GM23338 (cell line): ENCODE data around the gene EHD2. TPM values are rescaled to one million over a fixed set of nuclear protein-coding genes. Genes with fewer than 3 reads are reported as not detected.

Source experiments
- ATAC-seq: fragments of 200-7000 bp; cut with Tn5 transposase; 3 replicates; pipeline ENCODE4 v1.9.1; 2020
- DNase-seq: peaks from one replicate; pipeline ENCODE4 v3.0.0-alpha.2; 2015; ENCODE audit warnings: low spot score
- H2AFZ ChIP-seq: fragments of 200-600 bp; sonication (generic); 2 replicates; pipeline ENCODE4 v1.8.0; 2016; ENCODE audit warnings: antibody characterized with exemption, mild to moderate bottlenecking, moderate library complexity
- H3F3A ChIP-seq: fragments of 200-600 bp; sonication (generic); replicated peaks from 2 replicates; pipeline ENCODE4 v1.8.0; 2017; ENCODE audit warnings: antibody characterized with exemption, mixed run types, low read depth
- H3K27ac ChIP-seq: fragments of 200-600 bp; sonication (generic); 2 replicates; pipeline ENCODE4 v1.6.1; 2016; ENCODE audit warnings: low read depth
- H3K27me3 ChIP-seq: fragments of 200-600 bp; sonication (generic); 2 replicates; pipeline ENCODE4 v1.8.0; 2016; ENCODE audit warnings: mild to moderate bottlenecking, mixed run types, moderate library complexity; ENCODE audit not compliant: insufficient read depth
- H3K36me3 ChIP-seq: fragments of 200-600 bp; sonication (generic); 2 replicates; pipeline ENCODE4 v1.8.0; 2016; ENCODE audit warnings: mild to moderate bottlenecking; ENCODE audit not compliant: insufficient read depth
- H3K4me1 ChIP-seq: fragments of 200-600 bp; sonication (generic); 2 replicates; pipeline ENCODE4 v1.8.0; 2016; ENCODE audit warnings: mild to moderate bottlenecking, moderate library complexity; ENCODE audit not compliant: insufficient read depth
- H3K4me2 ChIP-seq: fragments of 200-600 bp; sonication (generic); 2 replicates; pipeline ENCODE4 v1.7.1; 2017; ENCODE audit warnings: mixed run types
- H3K4me3 ChIP-seq: fragments of 200-600 bp; sonication (generic); 2 replicates; pipeline ENCODE4 v1.6.1; 2016; ENCODE audit warnings: mixed run types
- H3K79me2 ChIP-seq: fragments of 200-600 bp; sonication (generic); replicated peaks from 2 replicates; pipeline ENCODE4 v1.8.0; 2017; ENCODE audit warnings: mild to moderate bottlenecking; ENCODE audit not compliant: insufficient read depth
- H3K9me2 ChIP-seq: fragments of 200-600 bp; sonication (generic); 2 replicates; pipeline ENCODE4 v1.8.0; 2017; ENCODE audit not compliant: insufficient read depth
- H4K20me1 ChIP-seq: fragments of 200-600 bp; sonication (generic); replicated peaks from 2 replicates; pipeline ENCODE4 v1.8.0; 2017; ENCODE audit warnings: mild to moderate bottlenecking; ENCODE audit not compliant: insufficient read depth
- H3K27ac Mint-ChIP-seq: 2 replicates; pipeline ENCODE4 v1.8.0; 2020; ENCODE audit warnings: inconsistent platforms, mild to moderate bottlenecking, moderate library complexity, mixed read lengths
- H3K27me3 Mint-ChIP-seq: 3 replicates; pipeline ENCODE4 v1.8.0; 2022; ENCODE audit warnings: low read depth, mild to moderate bottlenecking, moderate library complexity, mixed read lengths, inconsistent platforms; ENCODE audit not compliant: insufficient read depth, poor library complexity
- H3K36me3 Mint-ChIP-seq: 3 replicates; pipeline ENCODE4 v1.8.0; 2021; ENCODE audit warnings: low read depth, mild to moderate bottlenecking, inconsistent platforms, moderate library complexity, mixed read lengths
- H3K4me1 Mint-ChIP-seq: 3 replicates; pipeline ENCODE4 v1.8.0; 2020; ENCODE audit warnings: mild to moderate bottlenecking, inconsistent platforms, mixed read lengths
- H3K4me3 Mint-ChIP-seq: 3 replicates; pipeline ENCODE4 v1.8.0; 2021; ENCODE audit warnings: moderate library complexity, mild to moderate bottlenecking, inconsistent platforms, mixed read lengths
- H3K9me3 Mint-ChIP-seq: 3 replicates; pipeline ENCODE4 v1.8.0; 2020; ENCODE audit warnings: moderate library complexity, mild to moderate bottlenecking, inconsistent platforms, mixed read lengths
- CREB1 ChIP-seq: fragments of 250-450 bp; sonication (Bioruptor Pico); IDR thresholded peaks from 2 replicates; pipeline ENCODE4 v1.5.0; 2020; ENCODE audit warnings: low read depth, mild to moderate bottlenecking, moderate library complexity
- CTCF ChIP-seq, 2 experiments: fragments of 200-600 bp in 1 of 2; sonication (generic) in 1 of 2; conservative IDR thresholded peaks; 2 replicates each; pipeline versions ENCODE4 v1.5.1 to v1.6.1; 2016 to 2017; ENCODE audit warnings: antibody characterized with exemption in 2 of 2, low read depth in 2 of 2, mild to moderate bottlenecking in 2 of 2, moderate library complexity in 1 of 2
- ETS1 ChIP-seq: IDR thresholded peaks from 2 replicates; pipeline ENCODE4 v1.6.1; 2016; ENCODE audit warnings: antibody characterized with exemption
- EZH2 ChIP-seq: fragments of 200-600 bp; sonication (generic); IDR thresholded peaks from one replicate; pipeline ENCODE4 v1.8.0; 2017; ENCODE audit warnings: antibody characterized with exemption, mild to moderate bottlenecking, low read depth; ENCODE audit not compliant: unreplicated experiment
- EZH2phosphoT487 ChIP-seq: fragments of 200-600 bp; sonication (generic); IDR thresholded peaks from one replicate; pipeline ENCODE4 v1.8.1; 2018; ENCODE audit warnings: antibody characterized with exemption; ENCODE audit not compliant: unreplicated experiment
- JUNB ChIP-seq: IDR thresholded peaks from one replicate; pipeline ENCODE4 v1.6.1; 2016; ENCODE audit warnings: antibody characterized with exemption; ENCODE audit not compliant: unreplicated experiment
- NANOG ChIP-seq: IDR thresholded peaks from 2 replicates; pipeline ENCODE4 v1.6.1; 2016; ENCODE audit warnings: antibody characterized with exemption, borderline replicate concordance
- POLR2AphosphoS5 ChIP-seq: IDR thresholded peaks from 2 replicates; pipeline ENCODE4 v1.6.1; 2016; ENCODE audit warnings: antibody characterized with exemption, low read depth
- STAT1 ChIP-seq: IDR thresholded peaks from one replicate; pipeline ENCODE4 v1.6.1; 2016; ENCODE audit warnings: antibody characterized with exemption; ENCODE audit not compliant: unreplicated experiment
- ZNF114 ChIP-seq: fragments of 250-450 bp; sonication (Bioruptor Pico); IDR thresholded peaks from 2 replicates; pipeline ENCODE4 v1.5.0; 2020; ENCODE audit warnings: mild to moderate bottlenecking, moderate library complexity
- ZNF331 ChIP-seq: fragments of 250-450 bp; sonication (Bioruptor Pico); IDR thresholded peaks from 2 replicates; pipeline ENCODE4 v1.5.0; 2020; ENCODE audit warnings: low read depth, mild to moderate bottlenecking, moderate library complexity
- ZNF462 ChIP-seq: fragments of 250-450 bp; sonication (Bioruptor Pico); IDR thresholded peaks from 2 replicates; pipeline ENCODE4 v1.5.0; 2020; ENCODE audit warnings: mild to moderate bottlenecking, moderate library complexity
- polyA plus RNA-seq: library from polyadenylated mRNA; unstranded; fragments of >200 nt; fragmentation: Nextera tagmentation; extraction: Ambion mirVana; gene quantifications from 2 replicates; pipeline ENCODE4 v1.2.1, GENCODE V29; 2016
- total RNA-seq: library from RNA; depleted of rRNA; stranded (reverse); fragments of >200 nt; shearing (Covaris generic); gene quantifications from 2 replicates; pipeline ENCODE4 v1.2.3, GENCODE V29; 2014

EHD2 gene
- total and polyA plus RNA-seq, 2 experiments from 2014 or later, result 6.6 to 10.8 TPM

GRCh38 chr19:47761566-47761965, 48.3 kb downstream of the EHD2 start:
- no peak overlapping the region for H2AFZ ChIP-seq
- H3K9me2 ChIP-seq, result no peaks in the 10 kb centered on the region
- peaks cover 20% of the 10 kb centered on the region for H3K27me3 Mint-ChIP-seq
- H3K27me3 ChIP-seq, result no peaks in the 10 kb centered on the region
- DNase-seq (no peak), ATAC-seq (no peak)
- H3K4me1 ChIP-seq, result no peaks in the 10 kb centered on the region; the same call in 1 of the 2 replicates
- H3K36me3 ChIP-seq, result peaks cover 16% of the 10 kb centered on the region
- H4K20me1 ChIP-seq, result 0 out of 2 replicates have a peak, but pooled peaks cover 4% of the 10 kb centered on the region
- H3F3A ChIP-seq, result peaks cover 21% of the 10 kb centered on the region
- TF ChIP-seq EZH2 (no peak), ZNF114 (CRISPR knock-in tag) (no peak), ZNF331 (CRISPR knock-in tag) (no peak), EZH2phosphoT487 (no peak), CREB1 (no peak), POLR2AphosphoS5 (no peak), ETS1 (no peak), JUNB (no peak)
- H3K27ac ChIP-seq, result no peak overlapping the region
- H3K4me3 ChIP-seq, result no peak overlapping the region
- peaks cover 33% of the 10 kb centered on the region for H3K36me3 Mint-ChIP-seq
- no peak overlapping the region for H3K27ac Mint-ChIP-seq
- H3K4me2 ChIP-seq, result no peak overlapping the region
- peaks cover 8% of the 10 kb centered on the region for H3K4me1 Mint-ChIP-seq
- no peak overlapping the region for H3K4me3 Mint-ChIP-seq
- H3K9me3 Mint-ChIP-seq, result no peaks in the 10 kb centered on the region; the same call in 2 of the 3 replicates
- no peaks in the 10 kb centered on the region for H3K79me2 ChIP-seq

GRCh38 chr19:47762151-47762550, 48.9 kb downstream of the EHD2 start:
- H3K9me2 ChIP-seq, result no peaks in the 10 kb centered on the region
- H3K79me2 ChIP-seq, result no peaks in the 10 kb centered on the region
- DNase-seq (no peak), ATAC-seq (no peak)
- Mint-ChIP-seq H3K4me3 (no peak overlapping the region), H3K9me3 (no peaks in the 10 kb centered on the region; the same call in 2 of the 3 replicates), H3K27ac (no peak overlapping the region), H3K27me3 (peaks cover 17% of the 10 kb centered on the region), H3K36me3 (peaks cover 27% of the 10 kb centered on the region), H3K4me1 (peaks cover 8% of the 10 kb centered on the region)
- no peak overlapping the region for H2AFZ ChIP-seq
- H3K27me3 ChIP-seq, result no peaks in the 10 kb centered on the region
- peaks cover 21% of the 10 kb centered on the region for H3F3A ChIP-seq
- no peak overlapping the region for H3K27ac ChIP-seq
- no peak overlapping the region for H3K4me3 ChIP-seq
- H4K20me1 ChIP-seq, result 0 out of 2 replicates have a peak, but pooled peaks cover 4% of the 10 kb centered on the region
- no peaks in the 10 kb centered on the region; the same call in 1 of the 2 replicates for H3K4me1 ChIP-seq
- peaks cover 16% of the 10 kb centered on the region for H3K36me3 ChIP-seq
- no peak overlapping the region for H3K4me2 ChIP-seq
- no peak for TF ChIP-seq STAT1
- TF ChIP-seq EZH2, result no peak
- TF ChIP-seq ZNF331 (CRISPR knock-in tag), result no peak
- TF ChIP-seq CREB1, result no peak
- TF ChIP-seq EZH2phosphoT487, result no peak
- TF ChIP-seq CTCF (conservative IDR thresholded peaks at IDR 0.05; ENCODE audit: low read depth in 2 of 2), result no peak
- TF ChIP-seq ZNF462 (CRISPR knock-in tag), result no peak
- TF ChIP-seq NANOG, result no peak
- TF ChIP-seq ZNF114 (CRISPR knock-in tag), result no peak
- TF ChIP-seq POLR2AphosphoS5, result no peak
